HL-60 (cell line): ENCODE data around the gene ASB9.

Experiments
- CTCF ChIP-seq: IDR thresholded peaks from one replicate; pipeline ENCODE4 v1.5.1; 2011; ENCODE audit warnings: low read length, control low read depth, inconsistent platforms; ENCODE audit not compliant: insufficient read depth
- POLR2AphosphoS5 ChIP-seq: IDR thresholded peaks from 2 replicates; pipeline ENCODE4 v1.6.1; 2012; ENCODE audit warnings: low read depth

- TF ChIP-seq CTCF, result no peak
- no peak for TF ChIP-seq POLR2AphosphoS5
Measured at GRCh38 chrX:15207384-15207783, 62.5 kb downstream of the ASB9 start.
